Endodermal cell (in vitro differentiated cells): Measurements from ENCODE around the gene CAT. TPM values are rescaled to one million over a fixed set of nuclear protein-coding genes. Genes with fewer than 3 reads are reported as not detected.
A peak's percentile ranks its signal among the peaks of the same experiment; 100 is the strongest.

ENCODE experiments used
- DNase-seq: peaks from one replicate; pipeline ENCODE4 v3.0.0-alpha.2; 2017
- H3K27ac ChIP-seq: 2 replicates; pipeline ENCODE4 v1.5.1; 2013; ENCODE audit warnings: mild to moderate bottlenecking, low read depth, low read length, moderate library complexity
- H3K27me3 ChIP-seq: 2 replicates; pipeline ENCODE4 v1.6.1; 2013; ENCODE audit warnings: mild to moderate bottlenecking, low read length, moderate library complexity; ENCODE audit not compliant: insufficient read depth, control insufficient read depth, poor library complexity, severe bottlenecking
- H3K36me3 ChIP-seq: 2 replicates; pipeline ENCODE4 v1.7.0; 2013; ENCODE audit warnings: mild to moderate bottlenecking, low read length, moderate library complexity; ENCODE audit not compliant: control insufficient read depth, insufficient read depth
- H3K4me1 ChIP-seq: one replicate; pipeline ENCODE4 v1.7.0; 2013; ENCODE audit warnings: low read length; ENCODE audit not compliant: control insufficient read depth, insufficient read depth
- H3K4me3 ChIP-seq: 2 replicates; pipeline ENCODE4 v1.5.1; 2013; ENCODE audit warnings: mild to moderate bottlenecking, low read length, moderate library complexity
- H3K9ac ChIP-seq: 2 replicates; pipeline ENCODE4 v1.6.1; 2013; ENCODE audit warnings: mild to moderate bottlenecking, low read length, moderate library complexity; ENCODE audit not compliant: poor library complexity, severe bottlenecking; ENCODE audit errors: extremely low read depth
- H3K9me3 ChIP-seq: 2 replicates; pipeline ENCODE4 v1.6.1; 2013; ENCODE audit warnings: mild to moderate bottlenecking, low read length, moderate library complexity; ENCODE audit not compliant: control insufficient read depth
- H3K27ac Mint-ChIP-seq: 2 replicates; pipeline ENCODE4 v1.8.0; 2020; ENCODE audit warnings: mixed read lengths
- H3K27me3 Mint-ChIP-seq: 2 replicates; pipeline ENCODE4 v1.8.0; 2021; ENCODE audit warnings: mild to moderate bottlenecking, mixed read lengths; ENCODE audit not compliant: insufficient read depth
- H3K36me3 Mint-ChIP-seq: 2 replicates; pipeline ENCODE4 v1.8.0; 2020; ENCODE audit warnings: low read depth, mixed read lengths
- H3K4me1 Mint-ChIP-seq: 2 replicates; pipeline ENCODE4 v1.8.0; 2020; ENCODE audit warnings: mixed read lengths
- H3K4me3 Mint-ChIP-seq: 2 replicates; pipeline ENCODE4 v1.8.0; 2020; ENCODE audit warnings: mild to moderate bottlenecking, moderate library complexity, mixed read lengths
- H3K9me3 Mint-ChIP-seq: 2 replicates; pipeline ENCODE4 v1.8.0; 2020; ENCODE audit warnings: mild to moderate bottlenecking, mixed read lengths
- CTCF ChIP-seq: fragments of 200-600 bp; sonication (generic); conservative IDR thresholded peaks from 2 replicates; pipeline ENCODE4 v1.5.0; 2021; ENCODE audit warnings: antibody characterized with exemption, mild to moderate bottlenecking
- WGBS, 2 experiments: methylation state at CpG; one replicate each; pipeline versions ENCODE4 v1.1.5 to v1.1.7; 2013; ENCODE audit warnings: missing lambda C conversion rate in 2 of 2, mixed read lengths in 1 of 2; ENCODE audit not compliant: insufficient coverage in 1 of 2, insufficient read length in 1 of 2; 5-methylcytosine and 5-hydroxymethylcytosine counted together
- total RNA-seq, 2 donors: library from RNA; stranded (reverse); fragmentation: NEBNext Ultra II Directional in 1 of 2; extraction: Animal tissue kit (Norgen Biotek cat#: 25700) in 1 of 2; gene quantifications; 2 replicates in 1 of 2; 3 replicates in 1 of 2; pipeline ENCODE4 v1.2.1, GENCODE V29; 2021

Gene CAT
- total RNA-seq, 2 donors from 2014 or later, result 18.9 to 23.4 TPM

- Mint-ChIP-seq H3K27me3 (peaks cover 5% of the 10 kb centered on the region), H3K4me3 (no peak overlapping the region), H3K36me3 (no peaks in the 10 kb centered on the region), H3K9me3 (no peaks in the 10 kb centered on the region), H3K4me1 (peaks cover 7% of the 10 kb centered on the region), H3K27ac (peak overlapping the region; percentile 26)
- DNase-seq, result peak; percentile 64
- Histone ChIP-seq H3K27ac (no peak overlapping the region), H3K4me3 (no peak overlapping the region), H3K9me3 (no peaks in the 10 kb centered on the region), H3K27me3 (no peaks in the 10 kb centered on the region), H3K9ac (no peak overlapping the region), H3K36me3 (no peaks in the 10 kb centered on the region), H3K4me1 (peaks cover 3% of the 10 kb centered on the region)
- 87% methylated on average over 2 of the region's 2 CpGs; no CpG with 5 or more reads in 1 of the 2 experiments for WGBS, 2 experiments
- TF ChIP-seq CTCF, result no peak
These were observed 51.6 kb downstream of the CAT start for GRCh38 chr11:34490304-34490703.

- Histone ChIP-seq H3K4me3 (no peak overlapping the region), H3K36me3 (no peaks in the 10 kb centered on the region), H3K4me1 (peaks cover 3% of the 10 kb centered on the region), H3K27ac (no peak overlapping the region), H3K9me3 (no peaks in the 10 kb centered on the region), H3K9ac (no peak overlapping the region), H3K27me3 (no peaks in the 10 kb centered on the region)
- 57 to 66% methylated on average over 8 of the region's 8 CpGs for WGBS, 2 experiments
- peak; percentile 83 for DNase-seq
- peak; percentile 88 for TF ChIP-seq CTCF
- Mint-ChIP-seq H3K27me3 (peaks cover 4% of the 10 kb centered on the region), H3K9me3 (no peaks in the 10 kb centered on the region), H3K4me1 (peaks cover 7% of the 10 kb centered on the region), H3K27ac (no peak overlapping the region), H3K36me3 (no peaks in the 10 kb centered on the region), H3K4me3 (no peak overlapping the region)
These were observed 54.2 kb downstream of the CAT start for GRCh38 chr11:34492806-34493414.

- Mint-ChIP-seq H3K36me3 (no peaks in the 10 kb centered on the region), H3K27me3 (peaks cover 4% of the 10 kb centered on the region), H3K4me3 (no peak overlapping the region), H3K27ac (no peak overlapping the region), H3K9me3 (no peaks in the 10 kb centered on the region), H3K4me1 (peaks cover 7% of the 10 kb centered on the region)
- Histone ChIP-seq H3K27ac (no peak overlapping the region), H3K9ac (no peak overlapping the region), H3K36me3 (no peaks in the 10 kb centered on the region), H3K9me3 (no peaks in the 10 kb centered on the region), H3K27me3 (no peaks in the 10 kb centered on the region), H3K4me1 (peaks cover 3% of the 10 kb centered on the region), H3K4me3 (no peak overlapping the region)
- TF ChIP-seq CTCF, result no peak
- 85 to 87% methylated on average over 7 to 8 of the region's 8 CpGs for WGBS, 2 experiments
- DNase-seq, result no peak
These were observed 54.7 kb downstream of the CAT start for GRCh38 chr11:34493468-34493867.
